GM10266 (cell line): ENCODE results near the gene CDH9.
"Not testable (repeated sequence)": the region's sequence is repeated elsewhere in the genome, so short reads cannot be mapped to it uniquely, and the experiment has no call there.

Source experiments
- DNase-seq: peaks from one replicate; pipeline ENCODE4 v3.0.0; 2012; ENCODE audit errors: extremely low spot score
- TF ChIP-seq, protein P1 (sequence below): IDR thresholded peaks from 2 replicates; pipeline ENCODE4 v1.5.1; 2012; ENCODE audit warnings: mild to moderate bottlenecking, low read depth; ENCODE audit not compliant: control insufficient read depth, insufficient read depth; ENCODE audit errors: missing control alignments

CDH9 gene

DNA sequence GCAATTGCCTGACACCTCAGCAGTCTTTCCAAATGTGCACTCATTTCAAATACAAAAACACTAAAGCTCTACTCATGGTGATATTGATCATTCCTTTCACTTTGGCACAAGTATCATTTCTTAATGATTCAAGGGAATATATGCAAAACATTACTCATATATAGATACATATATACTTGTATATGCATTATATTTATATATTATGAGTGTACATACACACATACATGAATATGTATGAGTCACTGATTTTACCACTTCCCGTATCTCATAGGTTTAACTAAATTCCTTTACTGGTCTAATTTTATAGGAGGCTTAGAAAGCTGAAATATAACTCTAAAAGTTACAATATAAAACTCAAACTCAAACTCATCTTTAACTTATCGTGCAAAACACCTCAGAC lies 156.5 kb downstream of the CDH9 start:
- TF ChIP-seq, protein P1, sequence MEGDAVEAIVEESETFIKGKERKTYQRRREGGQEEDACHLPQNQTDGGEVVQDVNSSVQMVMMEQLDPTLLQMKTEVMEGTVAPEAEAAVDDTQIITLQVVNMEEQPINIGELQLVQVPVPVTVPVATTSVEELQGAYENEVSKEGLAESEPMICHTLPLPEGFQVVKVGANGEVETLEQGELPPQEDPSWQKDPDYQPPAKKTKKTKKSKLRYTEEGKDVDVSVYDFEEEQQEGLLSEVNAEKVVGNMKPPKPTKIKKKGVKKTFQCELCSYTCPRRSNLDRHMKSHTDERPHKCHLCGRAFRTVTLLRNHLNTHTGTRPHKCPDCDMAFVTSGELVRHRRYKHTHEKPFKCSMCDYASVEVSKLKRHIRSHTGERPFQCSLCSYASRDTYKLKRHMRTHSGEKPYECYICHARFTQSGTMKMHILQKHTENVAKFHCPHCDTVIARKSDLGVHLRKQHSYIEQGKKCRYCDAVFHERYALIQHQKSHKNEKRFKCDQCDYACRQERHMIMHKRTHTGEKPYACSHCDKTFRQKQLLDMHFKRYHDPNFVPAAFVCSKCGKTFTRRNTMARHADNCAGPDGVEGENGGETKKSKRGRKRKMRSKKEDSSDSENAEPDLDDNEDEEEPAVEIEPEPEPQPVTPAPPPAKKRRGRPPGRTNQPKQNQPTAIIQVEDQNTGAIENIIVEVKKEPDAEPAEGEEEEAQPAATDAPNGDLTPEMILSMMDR: no peak
- no peak for DNase-seq

DNA sequence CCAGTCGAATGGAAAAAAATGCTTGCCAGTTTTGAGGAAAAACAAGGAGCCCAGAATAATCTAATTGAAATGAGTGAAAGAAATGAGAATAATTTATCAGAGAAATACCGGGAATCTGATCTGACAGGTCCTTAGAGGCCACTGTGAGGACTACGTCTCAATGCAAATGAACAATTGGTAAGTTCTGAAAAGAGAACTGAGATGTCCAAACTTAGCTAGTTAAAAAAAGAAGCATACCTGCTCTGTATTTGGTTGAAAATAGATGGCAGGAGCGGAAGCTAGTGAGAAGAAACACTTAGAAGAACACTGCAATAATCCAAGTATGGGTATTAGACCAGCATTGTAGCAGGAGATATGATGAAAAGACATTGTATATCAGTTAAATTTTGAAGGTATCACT lies 161.2 kb downstream of the CDH9 start:
- DNase-seq: no peak
- TF ChIP-seq, protein P1: no peak

DNA sequence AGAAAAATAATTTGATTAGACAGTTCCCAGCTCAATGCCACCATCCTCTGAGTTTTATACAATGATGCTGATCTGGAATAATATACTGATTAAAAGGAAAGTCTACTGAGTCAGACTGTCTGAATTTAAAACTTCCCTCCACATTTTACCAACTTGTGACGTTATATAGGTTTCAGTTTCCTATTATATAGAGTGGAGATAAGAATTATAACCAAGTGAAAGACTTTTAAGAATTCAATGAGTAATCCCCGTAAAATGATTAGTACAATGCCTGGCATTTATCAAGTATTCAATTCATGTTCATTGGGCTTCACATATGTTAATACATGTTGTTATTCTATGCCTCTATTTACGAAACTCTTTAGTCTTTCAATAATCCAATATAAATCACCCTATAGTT lies 166.0 kb downstream of the CDH9 start:
- no peak for DNase-seq
- TF ChIP-seq, protein P1: no peak

DNA sequence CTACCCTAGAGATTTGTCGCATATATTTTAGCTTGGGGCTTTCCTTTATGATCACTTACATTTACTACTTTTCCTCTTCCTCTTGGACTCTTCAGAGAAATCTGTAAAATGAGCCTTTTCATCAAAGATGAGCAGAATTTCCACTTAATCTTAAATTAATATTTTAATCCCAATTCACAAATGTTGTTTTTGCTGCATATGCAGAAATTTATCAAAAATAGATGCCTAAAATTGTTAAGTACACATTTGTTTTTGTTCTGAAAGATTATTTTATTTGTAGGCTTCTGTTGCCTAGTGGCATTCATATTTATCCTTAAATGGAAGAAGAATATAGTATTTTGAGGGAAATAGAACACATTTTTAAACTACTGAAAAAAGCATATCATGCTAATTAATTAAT lies 168.6 kb downstream of the CDH9 start:
- TF ChIP-seq, protein P1: no peak
- DNase-seq: no peak

DNA sequence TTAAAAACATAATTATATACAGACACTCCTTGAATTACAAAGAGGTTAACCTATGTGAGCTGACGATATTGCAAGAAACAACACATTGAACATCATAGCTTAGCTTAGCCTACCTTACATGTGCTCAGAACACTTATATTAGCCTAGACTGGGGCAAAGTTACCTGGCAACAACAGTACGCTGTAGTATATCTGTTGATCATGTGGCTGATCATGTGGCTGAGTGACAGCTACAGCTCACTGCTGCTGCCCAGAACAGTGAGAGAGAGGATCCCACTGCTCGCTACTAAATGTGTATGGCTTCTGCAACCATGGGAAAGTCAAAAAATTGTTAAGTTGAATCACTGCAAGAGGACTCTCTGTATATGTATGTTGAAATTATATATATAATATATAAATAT lies 169.9 kb downstream of the CDH9 start:
- TF ChIP-seq, protein P1: no peak
- DNase-seq: no peak

DNA sequence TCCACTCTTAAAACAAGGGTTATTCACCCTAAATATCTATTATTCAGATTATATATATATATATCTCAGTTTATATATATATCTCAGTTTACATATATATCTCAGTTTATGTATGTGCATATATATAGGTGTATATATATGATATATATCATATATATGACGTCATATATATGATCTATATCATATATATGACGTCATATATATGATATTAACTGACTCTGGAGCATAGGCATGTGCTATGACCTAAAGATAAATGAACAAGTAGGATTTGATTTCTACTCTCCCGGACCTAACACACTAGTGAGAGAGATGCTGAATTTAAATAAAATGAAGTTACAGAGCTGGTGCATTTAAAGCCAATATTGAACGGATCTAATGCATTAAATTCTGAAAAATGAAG lies 174.3 kb downstream of the CDH9 start:
- TF ChIP-seq, protein P1: no peak
- DNase-seq: no peak

DNA sequence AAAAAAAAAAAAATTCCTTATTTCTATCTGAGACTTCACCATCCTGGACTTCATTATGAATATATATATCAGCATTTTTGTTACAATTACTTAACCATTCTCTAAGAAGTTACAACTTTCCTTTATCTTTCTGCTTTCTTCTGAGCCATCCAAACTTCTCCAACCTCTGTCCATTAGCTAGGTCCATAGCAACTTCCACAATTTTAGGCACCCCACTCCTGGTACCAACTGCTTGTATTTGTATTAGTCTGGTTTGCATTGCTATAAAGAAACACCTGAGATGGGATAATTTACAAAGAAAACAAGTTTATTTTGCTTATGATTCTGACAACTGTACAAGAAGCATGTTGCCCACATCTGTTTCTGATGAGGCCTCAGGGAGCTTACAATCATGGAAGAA lies 182.1 kb downstream of the CDH9 start:
- DNase-seq: no peak
- TF ChIP-seq, protein P1: no peak

DNA sequence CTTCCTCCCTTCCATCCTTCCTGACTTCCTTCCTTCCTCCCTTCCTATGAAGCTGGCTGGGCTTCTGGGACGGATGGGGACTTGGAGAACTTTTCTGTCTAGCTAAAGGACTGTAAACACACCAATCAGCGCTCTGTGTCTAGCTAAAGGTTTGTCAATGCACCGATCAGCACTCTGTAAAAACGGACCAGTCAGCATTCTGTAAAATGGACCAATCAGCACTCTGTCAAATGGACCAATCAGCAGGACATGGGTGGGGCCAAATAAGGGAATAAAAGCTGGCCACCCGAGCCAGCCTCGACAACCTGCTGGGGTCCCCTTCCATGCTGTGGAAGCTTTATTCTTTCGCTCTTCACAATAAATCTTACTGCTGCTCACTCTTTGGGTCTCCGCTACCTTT lies 185.9 kb downstream of the CDH9 start:
- DNase-seq: not testable (repeated sequence)
